ENCODE data around the gene ABCC9.

The ABCC9 gene

DNA sequence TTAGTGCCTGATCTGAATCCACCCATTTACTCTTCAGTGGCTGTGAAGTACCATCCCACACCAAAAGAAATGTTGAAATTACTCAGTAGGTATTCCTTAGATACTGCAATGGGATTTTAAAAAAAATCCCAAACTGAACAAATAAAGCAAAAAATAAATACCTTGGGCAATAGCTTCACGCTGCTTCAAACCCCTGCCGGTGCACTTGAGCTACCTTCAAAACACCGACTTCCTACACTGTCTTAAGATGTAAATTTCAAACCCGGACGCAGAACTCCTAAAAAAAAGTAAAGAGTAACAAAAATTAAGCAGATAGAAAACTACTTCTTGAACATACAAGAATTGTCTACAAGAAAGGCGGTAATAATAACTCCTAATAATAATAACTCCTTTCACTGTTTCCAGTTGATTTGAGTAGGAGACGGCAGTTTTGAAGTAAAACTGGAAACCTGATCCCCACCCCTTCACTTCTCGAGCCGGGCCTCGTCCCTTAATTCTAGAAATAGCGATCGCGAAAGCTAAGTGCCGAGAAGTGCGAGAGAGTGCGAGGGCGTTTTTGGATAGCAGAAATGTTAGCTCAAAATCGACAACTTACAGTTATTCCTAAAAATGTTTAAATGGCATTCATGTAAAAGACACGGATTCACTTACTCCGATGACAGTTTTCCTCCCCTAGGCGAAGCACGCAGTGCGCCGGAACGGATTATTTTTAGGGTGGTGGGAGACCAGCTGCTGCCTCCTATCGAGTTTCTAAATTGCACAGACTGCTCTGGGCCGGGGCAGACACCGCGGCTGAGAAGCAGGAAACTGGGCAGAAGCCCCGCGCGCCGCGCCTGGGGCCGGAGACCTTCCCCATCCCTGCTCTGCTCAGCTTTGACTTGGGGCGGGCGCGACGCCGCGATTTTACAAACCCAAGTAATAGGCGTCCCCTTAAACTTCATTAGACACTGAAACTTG is at the start of gene ABCC9:
Gene ABCC9 (minus strand): TSS at position 878 of the 957 bp plus-strand sequence. CDS start 4,752 bp downstream, outside the sequence.
- H3K4me1 Mint-ChIP-seq: peaks cover 4 to 17% of the 10 kb centered on the region in 2 donors
- H3K27ac Mint-ChIP-seq: no peak within 1 kb of the TSS
- no peak for ATAC-seq (replicated peaks)
- peaks cover 7% of the 10 kb centered on the region in 2 donors for H3K9me3 Mint-ChIP-seq
- H3K27me3 Mint-ChIP-seq: peaks cover 49 to 53% of the 10 kb centered on the region in 2 donors
- H3K36me3 Mint-ChIP-seq: no peaks in the 10 kb centered on the region
- DNase-seq: no peak
- H3K4me3 Mint-ChIP-seq: peak within 1 kb of the TSS; percentile 39

DNA sequence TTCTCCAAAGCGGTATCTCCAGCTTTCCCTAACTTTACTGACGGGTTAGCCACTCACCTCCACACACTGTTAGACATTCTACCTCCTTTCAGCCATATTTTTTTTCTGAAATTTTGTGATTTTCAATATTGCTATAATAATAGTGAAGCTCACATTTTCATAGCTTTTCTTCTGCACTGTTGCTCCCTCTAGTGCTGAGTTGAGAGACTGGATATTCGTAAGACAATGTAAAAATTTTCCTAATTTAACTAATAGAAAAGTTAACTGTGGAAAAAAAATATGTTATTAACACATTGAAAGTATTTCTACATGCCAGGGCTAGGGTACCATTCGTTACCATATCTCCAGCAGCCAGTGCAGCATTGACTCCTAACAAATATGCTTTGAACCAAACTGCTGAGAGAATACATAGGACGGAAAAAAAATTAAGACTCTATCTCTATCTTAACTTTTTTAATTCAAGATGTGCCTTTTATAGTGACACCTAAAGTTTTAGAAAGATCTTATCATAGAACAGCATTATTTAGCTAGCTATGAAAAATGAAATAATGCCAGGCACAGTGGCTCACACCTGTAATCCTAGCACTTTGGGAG is 48.7 kb upstream of the ABCC9 start:
- DNase-seq: no peak
- ATAC-seq (replicated peaks): no peak
- Mint-ChIP-seq H3K9me3 (no peaks in the 10 kb centered on the region), H3K27ac (no peak overlapping the region), H3K4me3 (no peak overlapping the region), H3K27me3 (peaks cover 6 to 9% of the 10 kb centered on the region in 2 donors), H3K4me1 (peaks cover 0 to 7% of the 10 kb centered on the region in 2 donors), H3K36me3 (no peaks in the 10 kb centered on the region)

DNA sequence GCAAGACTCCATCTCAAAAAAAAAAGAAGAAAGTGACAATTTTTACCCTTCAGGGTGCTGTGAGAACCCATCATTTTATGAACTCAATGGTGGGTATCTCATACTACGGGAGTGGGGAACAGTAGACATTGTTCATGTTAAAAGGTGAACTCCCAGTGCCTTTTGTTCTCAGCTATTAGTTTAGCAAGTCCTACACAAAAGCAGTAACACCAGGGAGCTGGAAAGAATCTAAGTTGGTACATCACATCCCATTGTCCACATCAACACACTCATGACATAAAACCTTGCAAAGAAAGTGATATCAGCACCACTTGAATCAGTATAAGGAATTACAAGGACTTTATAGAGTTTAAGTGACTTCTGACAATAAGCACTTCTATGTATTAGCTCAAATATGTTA is 47.4 kb upstream of the ABCC9 start:
- DNase-seq: no peak
- Mint-ChIP-seq H3K4me1 (peaks cover 0 to 7% of the 10 kb centered on the region in 2 donors), H3K27me3 (peaks cover 6 to 9% of the 10 kb centered on the region in 2 donors), H3K9me3 (no peaks in the 10 kb centered on the region), H3K27ac (no peak overlapping the region), H3K4me3 (no peak overlapping the region), H3K36me3 (no peaks in the 10 kb centered on the region)
- no peak for ATAC-seq (replicated peaks)

DNA sequence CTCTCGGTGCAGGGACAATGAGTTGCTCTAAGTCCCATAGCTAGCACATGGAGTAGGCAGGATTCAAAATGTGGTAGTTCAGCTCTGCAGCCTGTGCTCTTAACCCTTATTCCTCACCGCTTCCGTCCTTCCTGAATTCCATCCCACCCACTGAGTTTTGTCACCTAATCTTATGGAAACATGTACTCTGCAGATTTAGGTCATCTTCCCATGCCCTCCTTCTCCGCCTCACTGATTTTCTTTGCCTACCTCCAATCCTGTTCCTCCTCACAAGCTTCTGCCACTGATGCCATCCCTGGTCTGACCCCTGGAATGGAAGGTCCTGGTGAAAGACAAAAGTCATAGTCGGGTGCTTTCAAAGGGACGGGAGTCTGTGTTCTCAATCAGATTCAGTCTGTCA is 46.5 kb upstream of the ABCC9 start:
- H3K27me3 Mint-ChIP-seq: peaks cover 6 to 9% of the 10 kb centered on the region in 2 donors
- H3K4me3 Mint-ChIP-seq: no peak overlapping the region
- no peaks in the 10 kb centered on the region for H3K36me3 Mint-ChIP-seq
- no peak for ATAC-seq (replicated peaks)
- H3K4me1 Mint-ChIP-seq: peaks cover 0 to 3% of the 10 kb centered on the region in 2 donors
- H3K9me3 Mint-ChIP-seq: no peaks in the 10 kb centered on the region
- no peak overlapping the region for H3K27ac Mint-ChIP-seq
- no peak for DNase-seq

DNA sequence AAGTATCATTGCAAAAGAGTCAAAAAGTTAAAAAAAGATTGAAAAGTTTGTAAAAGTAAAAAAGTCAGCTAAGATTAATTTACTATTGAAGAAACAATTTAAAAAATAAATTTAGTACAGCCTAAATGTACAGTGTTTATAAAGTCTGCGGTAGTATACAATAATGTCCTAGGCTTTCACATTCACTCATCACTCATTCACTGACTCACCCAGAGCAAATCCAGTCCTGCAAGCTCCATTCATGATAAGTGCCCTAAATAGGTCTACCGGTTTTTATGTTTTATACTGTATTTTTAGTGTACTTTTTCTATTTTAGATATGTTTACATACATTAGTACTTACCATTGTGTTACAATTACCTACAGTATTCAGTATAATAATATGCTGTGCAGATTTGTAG is 43.9 kb upstream of the ABCC9 start:
- no peak for DNase-seq
- H3K27me3 Mint-ChIP-seq: peaks cover 9 to 12% of the 10 kb centered on the region in 2 donors
- no peak overlapping the region for H3K27ac Mint-ChIP-seq
- no peaks in the 10 kb centered on the region for H3K9me3 Mint-ChIP-seq
- ATAC-seq (replicated peaks): no peak
- H3K4me3 Mint-ChIP-seq: no peak overlapping the region
- H3K4me1 Mint-ChIP-seq: no peaks in the 10 kb centered on the region
- H3K36me3 Mint-ChIP-seq: no peaks in the 10 kb centered on the region

DNA sequence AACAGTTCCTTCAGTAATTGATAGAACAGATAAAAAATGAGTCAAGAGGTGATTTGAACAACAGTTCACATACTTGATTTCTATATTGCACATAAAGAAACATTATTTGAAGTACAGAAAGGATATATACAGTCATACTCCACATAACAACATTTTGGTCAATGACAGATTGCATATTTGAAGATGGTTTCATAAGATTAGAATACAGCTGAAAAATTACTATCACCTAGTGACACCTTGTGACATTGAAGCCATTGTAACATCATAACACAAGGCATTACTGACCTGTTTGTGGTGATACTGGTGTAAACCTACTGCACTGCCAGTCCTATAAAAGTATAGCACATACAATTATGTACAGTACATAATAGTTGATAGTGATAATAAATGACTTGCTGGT is 43.1 kb upstream of the ABCC9 start:
- Mint-ChIP-seq H3K4me3 (no peak overlapping the region), H3K36me3 (no peaks in the 10 kb centered on the region), H3K27ac (no peak overlapping the region), H3K4me1 (no peaks in the 10 kb centered on the region), H3K27me3 (peaks cover 9 to 14% of the 10 kb centered on the region in 2 donors), H3K9me3 (no peaks in the 10 kb centered on the region)
- no peak for DNase-seq
- ATAC-seq (replicated peaks): no peak

DNA sequence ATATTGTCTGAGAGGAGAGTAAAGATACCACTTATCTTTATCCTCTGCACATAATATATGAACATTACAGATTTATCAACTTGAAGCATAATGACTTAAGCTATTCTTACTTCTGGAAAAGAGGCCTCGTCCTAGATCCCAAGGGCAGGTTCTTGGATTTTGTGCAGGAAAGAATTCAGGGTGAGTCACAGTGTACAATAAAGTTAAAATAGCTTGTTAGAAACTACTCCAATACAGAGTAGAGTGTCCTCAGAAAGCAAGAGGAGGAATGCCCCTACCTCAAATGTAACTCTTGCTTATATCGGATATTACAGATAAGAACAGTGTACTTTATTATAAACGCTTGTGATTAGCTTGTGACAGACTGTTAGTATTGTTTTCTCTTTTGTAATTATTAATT is 41.9 kb upstream of the ABCC9 start:
- DNase-seq (no peak), ATAC-seq (replicated peaks) (no peak)
- H3K4me3 Mint-ChIP-seq: no peak overlapping the region
- H3K4me1 Mint-ChIP-seq: no peaks in the 10 kb centered on the region
- H3K36me3 Mint-ChIP-seq: no peaks in the 10 kb centered on the region
- no peaks in the 10 kb centered on the region for H3K9me3 Mint-ChIP-seq
- no peak overlapping the region for H3K27ac Mint-ChIP-seq
- peaks cover 9 to 17% of the 10 kb centered on the region in 2 donors for H3K27me3 Mint-ChIP-seq

DNA sequence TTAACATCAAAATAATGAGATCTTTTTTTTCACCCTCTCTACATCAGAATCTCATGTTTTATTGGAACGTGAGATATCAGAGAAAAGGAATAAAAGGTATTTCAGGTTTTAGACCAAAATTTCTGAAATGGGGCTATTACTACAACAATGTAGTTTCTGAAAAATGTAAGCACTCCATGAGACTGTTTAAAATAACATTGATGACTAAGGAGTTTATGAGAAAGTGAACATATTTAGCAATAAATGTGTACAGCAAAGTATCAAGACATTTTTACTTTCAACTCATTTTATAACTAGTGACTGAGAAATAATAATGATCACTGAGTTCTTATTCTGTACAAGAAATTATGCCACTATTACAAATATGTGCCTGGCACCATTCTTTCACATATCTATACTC is 39.3 kb upstream of the ABCC9 start:
- no peaks in the 10 kb centered on the region for H3K4me1 Mint-ChIP-seq
- ATAC-seq (replicated peaks) (no peak), DNase-seq (no peak)
- no peaks in the 10 kb centered on the region for H3K36me3 Mint-ChIP-seq
- H3K9me3 Mint-ChIP-seq: no peaks in the 10 kb centered on the region
- peaks cover 0 to 12% of the 10 kb centered on the region in 2 donors for H3K27me3 Mint-ChIP-seq
- H3K27ac Mint-ChIP-seq: no peak overlapping the region
- H3K4me3 Mint-ChIP-seq: no peak overlapping the region

DNA sequence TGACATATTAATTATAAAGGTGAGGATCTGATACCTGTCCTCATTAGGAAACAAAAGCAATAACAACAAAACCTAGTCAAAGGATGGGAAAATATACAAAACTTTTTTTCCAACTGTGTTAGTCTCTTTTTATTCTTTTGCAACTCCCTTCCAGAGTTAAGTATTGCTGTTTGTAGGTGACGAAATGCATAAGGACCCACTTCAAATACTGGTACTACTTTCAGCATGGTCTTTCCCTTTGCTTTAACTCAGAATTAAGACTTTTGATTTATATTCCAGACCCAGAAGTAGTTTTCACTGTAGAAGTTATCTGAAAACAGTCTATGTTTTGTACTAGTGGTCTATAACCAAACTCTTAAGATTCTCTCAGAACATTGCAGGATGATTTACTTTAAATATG is 34.1 kb upstream of the ABCC9 start:
- no peaks in the 10 kb centered on the region for H3K36me3 Mint-ChIP-seq
- no peaks in the 10 kb centered on the region for H3K4me1 Mint-ChIP-seq
- ATAC-seq (replicated peaks) (no peak), DNase-seq (no peak)
- peaks cover 0 to 6% of the 10 kb centered on the region in 2 donors for H3K27me3 Mint-ChIP-seq
- H3K9me3 Mint-ChIP-seq: no peaks in the 10 kb centered on the region
- H3K4me3 Mint-ChIP-seq: no peak overlapping the region
- H3K27ac Mint-ChIP-seq: no peak overlapping the region

DNA sequence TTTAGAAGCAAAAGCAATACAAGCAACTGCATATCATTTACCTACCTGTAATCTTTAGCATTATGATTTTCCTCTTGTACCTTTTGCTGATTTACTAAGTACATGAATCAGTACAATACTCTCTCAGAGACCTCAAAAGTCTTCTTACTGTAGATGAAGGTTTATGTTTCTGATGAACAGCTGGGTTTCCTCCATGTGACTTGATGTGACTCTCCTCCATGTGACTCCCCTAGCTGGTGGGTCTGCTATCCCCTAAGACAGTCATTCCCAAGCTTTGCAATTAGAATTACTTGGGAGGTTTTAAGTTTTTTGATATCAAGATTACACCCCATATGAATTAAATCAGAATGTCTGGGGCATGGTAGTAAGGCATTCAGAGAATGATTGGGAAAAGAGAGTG is 32.0 kb upstream of the ABCC9 start:
- DNase-seq (no peak), ATAC-seq (replicated peaks) (no peak)
- no peak overlapping the region for H3K27ac Mint-ChIP-seq
- H3K36me3 Mint-ChIP-seq: no peaks in the 10 kb centered on the region
- no peaks in the 10 kb centered on the region for H3K9me3 Mint-ChIP-seq
- no peaks in the 10 kb centered on the region for H3K4me1 Mint-ChIP-seq
- no peak overlapping the region for H3K4me3 Mint-ChIP-seq
- no peaks in the 10 kb centered on the region for H3K27me3 Mint-ChIP-seq

DNA sequence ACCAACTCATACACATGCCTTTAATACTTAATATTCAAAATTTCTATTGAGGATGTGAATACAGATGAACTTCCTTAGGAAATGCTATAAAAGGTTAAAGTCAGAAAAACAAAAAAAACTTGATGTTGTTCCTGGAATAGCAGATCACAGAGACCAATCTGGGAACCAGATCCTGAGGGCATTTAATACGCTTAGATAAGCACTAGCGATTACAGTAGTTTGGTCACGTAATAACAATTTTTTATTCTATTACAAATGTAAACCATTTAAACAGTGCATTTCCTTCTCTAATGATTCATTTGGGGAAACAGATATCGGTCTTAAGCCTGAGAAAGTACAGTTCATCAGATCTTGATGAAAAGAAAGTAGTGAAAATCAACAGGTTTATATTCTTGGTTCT is 30.8 kb upstream of the ABCC9 start:
- H3K27ac Mint-ChIP-seq: no peak overlapping the region

DNA sequence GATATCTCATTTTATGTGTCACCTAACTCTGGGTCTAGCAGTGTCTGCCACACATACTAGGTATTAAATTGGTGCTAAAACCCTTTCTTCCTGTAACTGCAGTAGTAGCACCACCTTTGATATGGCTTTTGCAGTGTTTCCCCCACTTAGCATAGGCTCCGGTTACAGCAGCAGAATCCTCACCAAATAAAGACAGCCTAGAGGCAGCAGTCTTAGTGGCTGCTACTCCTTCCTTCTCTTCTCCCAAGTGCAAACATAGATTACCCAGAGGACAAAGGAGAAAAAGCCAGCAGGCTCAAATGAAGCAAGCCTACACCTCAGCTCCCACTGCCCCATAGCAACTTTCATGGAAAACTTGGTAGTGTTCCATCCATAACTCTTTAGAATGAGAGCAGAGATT is 30.1 kb upstream of the ABCC9 start:
- Mint-ChIP-seq H3K27me3 (no peaks in the 10 kb centered on the region), H3K36me3 (no peaks in the 10 kb centered on the region), H3K4me1 (no peaks in the 10 kb centered on the region), H3K9me3 (no peaks in the 10 kb centered on the region), H3K4me3 (no peak overlapping the region), H3K27ac (no peak overlapping the region)
- ATAC-seq (replicated peaks) (no peak), DNase-seq (no peak)

More for the DNA sequence above, 30.8 kb upstream of the ABCC9 start:
- ATAC-seq (replicated peaks) (no peak), DNase-seq (no peak)
- Mint-ChIP-seq H3K4me3 (no peak overlapping the region), H3K36me3 (no peaks in the 10 kb centered on the region), H3K9me3 (no peaks in the 10 kb centered on the region), H3K27me3 (no peaks in the 10 kb centered on the region), H3K4me1 (no peaks in the 10 kb centered on the region)

DNA sequence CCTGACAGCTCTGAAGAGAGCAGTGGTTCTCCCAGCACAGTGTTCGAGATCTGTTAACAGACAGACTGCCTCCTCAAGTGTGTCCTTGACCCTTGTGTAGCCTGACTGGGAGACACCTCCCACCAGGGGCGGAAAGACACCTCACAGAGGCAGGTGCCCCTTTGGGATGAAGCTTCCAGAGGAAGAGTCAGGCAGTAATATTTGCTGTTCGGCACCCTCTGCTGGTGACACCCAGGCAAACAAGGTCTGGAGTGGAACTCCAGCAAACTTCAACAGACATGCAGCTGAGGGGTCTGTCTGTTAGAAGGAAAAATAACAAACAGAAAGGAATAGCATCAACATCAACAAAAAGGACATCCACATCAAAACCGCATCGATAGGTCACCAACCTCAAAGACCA is 21.6 kb upstream of the ABCC9 start:
- Mint-ChIP-seq H3K27me3 (no peaks in the 10 kb centered on the region), H3K4me1 (no peaks in the 10 kb centered on the region), H3K9me3 (peaks cover 4% of the 10 kb centered on the region in 2 donors), H3K36me3 (no peaks in the 10 kb centered on the region), H3K27ac (no peak overlapping the region), H3K4me3 (no peak overlapping the region)
- no peak for ATAC-seq (replicated peaks)
- DNase-seq: no peak

DNA sequence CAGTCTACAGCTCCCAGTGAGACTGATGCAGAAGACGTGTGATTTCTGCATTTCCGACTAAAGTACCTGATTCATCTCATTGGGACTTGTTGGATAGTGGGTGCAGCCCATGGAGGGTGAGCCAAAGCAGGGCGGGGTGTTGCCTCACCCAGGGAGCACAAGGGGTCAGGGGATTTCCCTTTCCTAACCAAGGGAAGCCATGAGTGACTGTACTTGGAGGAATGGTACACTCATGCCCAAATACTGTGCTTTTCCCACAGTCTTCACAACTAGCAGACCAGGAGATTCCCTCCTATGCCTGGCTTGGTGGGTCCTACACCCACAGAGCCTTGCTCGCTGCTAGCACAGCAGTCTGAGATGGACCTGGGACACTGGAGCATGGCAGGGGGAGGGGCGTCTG is 21.0 kb upstream of the ABCC9 start:
- H3K36me3 Mint-ChIP-seq: no peaks in the 10 kb centered on the region
- no peaks in the 10 kb centered on the region for H3K4me1 Mint-ChIP-seq
- H3K27me3 Mint-ChIP-seq: no peaks in the 10 kb centered on the region
- H3K27ac Mint-ChIP-seq: no peak overlapping the region
- ATAC-seq (replicated peaks) (no peak), DNase-seq (no peak)
- no peak overlapping the region for H3K4me3 Mint-ChIP-seq
- peaks cover 4% of the 10 kb centered on the region in 2 donors for H3K9me3 Mint-ChIP-seq

DNA sequence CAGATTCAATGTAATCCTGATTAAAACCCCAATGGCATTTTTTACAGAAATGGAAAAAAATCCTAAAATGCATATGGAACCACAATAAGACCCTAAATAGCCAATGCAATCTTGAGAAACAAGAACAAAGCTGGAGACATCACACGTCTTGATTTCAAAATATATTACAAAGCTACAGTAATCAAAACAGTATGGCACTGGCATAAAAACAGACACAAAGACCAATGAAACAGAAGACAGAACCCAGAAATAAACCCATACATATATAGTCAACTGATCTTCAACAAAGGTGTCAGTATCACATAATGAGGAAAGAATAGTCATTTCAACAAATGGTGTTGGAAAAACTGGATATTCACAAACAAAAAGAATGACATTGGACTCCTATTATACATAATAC is 9.4 kb upstream of the ABCC9 start:
- Mint-ChIP-seq H3K4me1 (no peaks in the 10 kb centered on the region), H3K27ac (no peak overlapping the region), H3K4me3 (no peak overlapping the region), H3K36me3 (no peaks in the 10 kb centered on the region), H3K9me3 (peaks cover 21 to 23% of the 10 kb centered on the region in 2 donors), H3K27me3 (no peaks in the 10 kb centered on the region)
- DNase-seq (no peak), ATAC-seq (replicated peaks) (no peak)

Measured in stimulated activated naive B cell treated with anti-CD40 and anti-IgM and Interleukin-4, amounts not matched to agents 10 μg/mL and 1 μg/mL and 100 μg/mL, for 72 hours (primary cell).